Breast epithelium (tissue), 4 donors: Measurements from ENCODE around the gene TOP2B. TPM values are rescaled to one million over a fixed set of nuclear protein-coding genes. Genes with fewer than 3 reads are reported as not detected.

Source experiments
- DNase-seq, 2 donors: peaks; one replicate each; pipeline ENCODE4 v3.0.0-alpha.2; 2019; ENCODE audit warnings: low spot score in 2 of 2
- H3K27ac ChIP-seq, 2 donors: fragments of 200-600 bp; sonication (generic) in 1 of 2; one replicate each; pipeline ENCODE4 v1.5.1; 2016 to 2019; ENCODE audit warnings: mild to moderate bottlenecking in 1 of 2
- H3K27me3 ChIP-seq, 2 donors: fragments of 200-600 bp; sonication (generic) in 1 of 2; one replicate each; pipeline versions ENCODE4 v1.5.1 to v1.6.0; 2017 to 2019; ENCODE audit warnings: control low read depth in 1 of 2, mild to moderate bottlenecking in 1 of 2
- H3K36me3 ChIP-seq: fragments of 200-600 bp; one replicate; pipeline ENCODE4 v1.5.1; 2019
- H3K4me1 ChIP-seq, 2 donors: fragments of 200-600 bp; sonication (generic); one replicate each; pipeline ENCODE4 v1.5.1; 2016 to 2019; ENCODE audit warnings: control low read depth in 1 of 2
- H3K4me3 ChIP-seq, 3 donors: fragments of 200-600 bp; sonication (generic); 1 replicate in 2 of 3; 2 replicates in 1 of 3; pipeline ENCODE4 v1.5.1; 2016 to 2019; ENCODE audit warnings: mild to moderate bottlenecking in 3 of 3, moderate library complexity in 2 of 3
- H3K9me3 ChIP-seq, 2 donors: fragments of 200-600 bp; sonication (generic) in 1 of 2; one replicate each; pipeline ENCODE4 v1.5.1; 2016 to 2019; ENCODE audit warnings: control low read depth in 1 of 2
- POLR2A ChIP-seq: fragments of 450-650 bp; IDR thresholded peaks from one replicate; pipeline ENCODE4 v1.6.1; 2016; ENCODE audit warnings: antibody characterized with exemption, mild to moderate bottlenecking, moderate library complexity
- POLR2AphosphoS5 ChIP-seq, 3 donors: sonication (generic); formaldehyde crosslinking; IDR thresholded peaks; one replicate each; pipeline ENCODE4 v1.6.1; 2017; ENCODE audit warnings: antibody characterized with exemption in 3 of 3
- intact Hi-C: fragments of 100-400 bp; cut with DNase I; formaldehyde crosslinking; loops from one replicate; pipeline ENCODE4 v1.15.1; 2023; ENCODE audit warnings: low total_unique reads
- total RNA-seq, 3 donors: library from RNA; depleted of rRNA; stranded (reverse); fragments of >200 nt; gene quantifications; one replicate each; pipeline ENCODE4 v1.1.0, GENCODE V29; 2016
- TF ChIP-seq, protein P1 (sequence below), 3 donors: fragments of 450-650 bp; IDR thresholded peaks; one replicate each; pipeline ENCODE4 v1.5.1; 2016 to 2017; ENCODE audit warnings: antibody characterized with exemption in 3 of 3, mild to moderate bottlenecking in 3 of 3, moderate library complexity in 3 of 3

The TOP2B gene
- total RNA-seq, 3 donors from 2014 or later: 79.8 to 145 (median 125) TPM

GRCh38 chr3:25620493-25620892 is 44.2 kb downstream of the TOP2B start:
- no peaks in the 10 kb centered on the region for H3K27me3 ChIP-seq
- no peak overlapping the region for H3K27ac ChIP-seq
- intact Hi-C loops: no loop called here
- peaks cover 5% of the 10 kb centered on the region for H3K36me3 ChIP-seq
- no peak overlapping the region for H3K4me3 ChIP-seq
- no peaks in the 10 kb centered on the region for H3K9me3 ChIP-seq
- TF ChIP-seq, protein P1, sequence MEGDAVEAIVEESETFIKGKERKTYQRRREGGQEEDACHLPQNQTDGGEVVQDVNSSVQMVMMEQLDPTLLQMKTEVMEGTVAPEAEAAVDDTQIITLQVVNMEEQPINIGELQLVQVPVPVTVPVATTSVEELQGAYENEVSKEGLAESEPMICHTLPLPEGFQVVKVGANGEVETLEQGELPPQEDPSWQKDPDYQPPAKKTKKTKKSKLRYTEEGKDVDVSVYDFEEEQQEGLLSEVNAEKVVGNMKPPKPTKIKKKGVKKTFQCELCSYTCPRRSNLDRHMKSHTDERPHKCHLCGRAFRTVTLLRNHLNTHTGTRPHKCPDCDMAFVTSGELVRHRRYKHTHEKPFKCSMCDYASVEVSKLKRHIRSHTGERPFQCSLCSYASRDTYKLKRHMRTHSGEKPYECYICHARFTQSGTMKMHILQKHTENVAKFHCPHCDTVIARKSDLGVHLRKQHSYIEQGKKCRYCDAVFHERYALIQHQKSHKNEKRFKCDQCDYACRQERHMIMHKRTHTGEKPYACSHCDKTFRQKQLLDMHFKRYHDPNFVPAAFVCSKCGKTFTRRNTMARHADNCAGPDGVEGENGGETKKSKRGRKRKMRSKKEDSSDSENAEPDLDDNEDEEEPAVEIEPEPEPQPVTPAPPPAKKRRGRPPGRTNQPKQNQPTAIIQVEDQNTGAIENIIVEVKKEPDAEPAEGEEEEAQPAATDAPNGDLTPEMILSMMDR (IDR thresholded peaks at IDR 0.05): no peak
- TF ChIP-seq POLR2AphosphoS5 (IDR thresholded peaks at IDR 0.05) (no peak), POLR2A (no peak)
- no peak for DNase-seq
- H3K4me1 ChIP-seq: no peaks in the 10 kb centered on the region

DNA sequence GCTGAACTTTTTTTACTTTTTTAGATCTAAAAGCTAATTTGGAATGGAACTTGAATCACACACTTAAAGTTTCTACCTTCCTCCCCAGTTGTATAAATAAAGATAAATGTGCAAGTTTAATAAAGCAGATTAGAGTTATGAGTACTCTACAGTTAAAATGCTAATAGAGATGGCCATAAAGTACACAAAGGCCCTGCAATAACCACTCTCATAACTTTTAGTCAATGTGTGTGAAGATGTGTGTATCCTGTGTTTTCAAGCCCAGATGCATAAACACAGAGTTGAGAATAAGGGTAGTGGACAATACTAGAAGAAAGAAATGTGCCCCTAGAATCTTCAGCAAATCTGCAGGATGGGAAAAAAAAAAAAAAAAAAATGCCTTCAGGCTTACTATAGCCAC is 45.3 kb downstream of the TOP2B start:
- peaks cover 5% of the 10 kb centered on the region for H3K36me3 ChIP-seq
- H3K4me3 ChIP-seq: no peak overlapping the region
- TF ChIP-seq POLR2A (no peak), POLR2AphosphoS5 (IDR thresholded peaks at IDR 0.05) (no peak)
- TF ChIP-seq, protein P1 (IDR thresholded peaks at IDR 0.05): no peak
- intact Hi-C loops: no loop called here
- DNase-seq: no peak
- no peaks in the 10 kb centered on the region for H3K4me1 ChIP-seq
- no peaks in the 10 kb centered on the region for H3K9me3 ChIP-seq
- no peaks in the 10 kb centered on the region for H3K27me3 ChIP-seq
- H3K27ac ChIP-seq: no peak overlapping the region

GRCh38 chr3:25618028-25618427 is 46.7 kb downstream of the TOP2B start:
- Histone ChIP-seq H3K27ac (no peak overlapping the region), H3K9me3 (no peaks in the 10 kb centered on the region), H3K36me3 (peaks cover 5% of the 10 kb centered on the region), H3K4me3 (no peak overlapping the region), H3K27me3 (no peaks in the 10 kb centered on the region), H3K4me1 (no peaks in the 10 kb centered on the region)
- intact Hi-C loops: no loop called here
- no peak for DNase-seq
- TF ChIP-seq POLR2AphosphoS5 (IDR thresholded peaks at IDR 0.05) (no peak), POLR2A (no peak)
- TF ChIP-seq, protein P1 (IDR thresholded peaks at IDR 0.05): no peak

DNA sequence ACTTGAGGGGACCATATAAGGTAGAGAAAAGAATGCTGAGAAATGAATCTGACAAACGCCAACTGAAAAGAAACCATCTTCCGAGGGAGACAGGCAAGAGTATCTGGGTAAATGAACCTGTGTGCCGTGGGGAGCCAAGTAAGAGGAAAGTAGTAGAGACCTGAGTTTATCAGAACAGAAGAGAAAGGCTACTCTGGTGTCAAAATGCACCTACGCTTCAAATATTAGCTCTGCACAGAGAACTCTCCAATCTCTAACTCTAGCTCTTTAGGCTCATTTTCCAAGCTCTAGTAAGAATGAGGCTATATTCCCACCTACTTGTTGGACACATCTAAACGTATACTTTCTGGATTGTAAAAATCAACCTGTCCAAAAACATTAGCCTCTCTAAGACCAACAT is 53.5 kb downstream of the TOP2B start:
- no peak for DNase-seq
- Histone ChIP-seq H3K4me3 (no peak overlapping the region), H3K27me3 (no peaks in the 10 kb centered on the region), H3K27ac (no peak overlapping the region), H3K36me3 (peaks cover 7% of the 10 kb centered on the region), H3K4me1 (no peaks in the 10 kb centered on the region), H3K9me3 (no peaks in the 10 kb centered on the region)
- intact Hi-C loops: no loop called here
- TF ChIP-seq POLR2AphosphoS5 (IDR thresholded peaks at IDR 0.05): no peak
- TF ChIP-seq, protein P1 (IDR thresholded peaks at IDR 0.05): no peak
- no peak for TF ChIP-seq POLR2A

DNA sequence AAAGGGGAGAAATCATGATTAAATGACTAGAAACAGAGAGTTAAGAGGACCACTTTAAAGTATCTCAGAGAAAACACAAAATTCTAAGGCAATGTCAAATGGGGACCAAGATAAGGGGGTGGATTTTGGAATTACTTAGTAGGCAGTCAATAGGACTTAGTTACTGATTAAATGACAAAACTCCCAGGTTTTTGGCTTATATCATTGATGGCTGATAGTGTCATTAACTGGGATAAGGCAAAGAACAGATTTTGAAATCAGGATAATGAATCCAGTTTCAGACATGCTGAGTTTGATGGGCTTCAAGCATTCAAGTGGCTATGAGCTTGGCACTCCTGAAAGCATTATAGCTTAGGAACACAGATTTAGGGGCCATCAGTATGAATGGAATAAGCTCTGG is 53.9 kb downstream of the TOP2B start:
- Histone ChIP-seq H3K27me3 (no peaks in the 10 kb centered on the region), H3K4me1 (no peaks in the 10 kb centered on the region), H3K9me3 (no peaks in the 10 kb centered on the region), H3K27ac (no peak overlapping the region), H3K4me3 (no peak overlapping the region), H3K36me3 (peaks cover 7% of the 10 kb centered on the region)
- TF ChIP-seq, protein P1 (IDR thresholded peaks at IDR 0.05): no peak
- TF ChIP-seq POLR2AphosphoS5 (IDR thresholded peaks at IDR 0.05): no peak
- TF ChIP-seq POLR2A: no peak
- intact Hi-C loops: no loop called here
- no peak for DNase-seq
